GM12864 (cell line): ENCODE results near the gene CYP17A1.
"Not testable (repeated sequence)": the region's sequence is repeated elsewhere in the genome, so short reads cannot be mapped to it uniquely, and the experiment has no call there.

Source experiments
- DNase-seq: peaks from one replicate; pipeline ENCODE4 v3.0.0-alpha.2; 2011; ENCODE audit warnings: low read depth
- H3K4me3 ChIP-seq: 2 replicates; pipeline ENCODE4 v1.5.1; 2011; ENCODE audit warnings: mild to moderate bottlenecking, low read depth, low read length, control low read depth
- TF ChIP-seq, protein P1 (sequence below): IDR thresholded peaks from 2 replicates; pipeline ENCODE4 v1.5.1; 2011; ENCODE audit warnings: low read depth, mild to moderate bottlenecking, moderate library complexity, low read length, control low read depth, inconsistent platforms; ENCODE audit errors: missing control alignments

CYP17A1 gene

DNA sequence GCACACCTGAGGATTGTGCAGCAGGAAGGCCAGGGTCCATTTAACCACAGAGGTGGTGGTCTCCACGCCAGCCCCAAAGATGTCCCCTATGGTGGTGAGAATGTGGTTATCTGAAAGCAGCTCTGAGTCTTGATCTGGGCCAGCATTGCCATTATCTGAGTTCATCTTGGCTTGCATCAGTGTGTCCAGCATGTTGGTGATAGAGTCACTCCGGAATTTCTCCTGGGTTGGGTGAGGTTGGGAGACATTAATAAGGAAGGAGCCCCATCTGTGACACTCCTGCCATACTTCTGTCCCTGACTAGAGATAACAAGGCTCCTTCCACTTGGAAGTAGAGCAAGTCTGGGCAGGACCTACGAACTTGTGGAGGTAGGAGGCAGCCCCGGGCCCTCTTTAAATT, 4.2 kb downstream of the CYP17A1 start:
- no peak overlapping the region for H3K4me3 ChIP-seq
- no peak for DNase-seq
- TF ChIP-seq, protein P1, sequence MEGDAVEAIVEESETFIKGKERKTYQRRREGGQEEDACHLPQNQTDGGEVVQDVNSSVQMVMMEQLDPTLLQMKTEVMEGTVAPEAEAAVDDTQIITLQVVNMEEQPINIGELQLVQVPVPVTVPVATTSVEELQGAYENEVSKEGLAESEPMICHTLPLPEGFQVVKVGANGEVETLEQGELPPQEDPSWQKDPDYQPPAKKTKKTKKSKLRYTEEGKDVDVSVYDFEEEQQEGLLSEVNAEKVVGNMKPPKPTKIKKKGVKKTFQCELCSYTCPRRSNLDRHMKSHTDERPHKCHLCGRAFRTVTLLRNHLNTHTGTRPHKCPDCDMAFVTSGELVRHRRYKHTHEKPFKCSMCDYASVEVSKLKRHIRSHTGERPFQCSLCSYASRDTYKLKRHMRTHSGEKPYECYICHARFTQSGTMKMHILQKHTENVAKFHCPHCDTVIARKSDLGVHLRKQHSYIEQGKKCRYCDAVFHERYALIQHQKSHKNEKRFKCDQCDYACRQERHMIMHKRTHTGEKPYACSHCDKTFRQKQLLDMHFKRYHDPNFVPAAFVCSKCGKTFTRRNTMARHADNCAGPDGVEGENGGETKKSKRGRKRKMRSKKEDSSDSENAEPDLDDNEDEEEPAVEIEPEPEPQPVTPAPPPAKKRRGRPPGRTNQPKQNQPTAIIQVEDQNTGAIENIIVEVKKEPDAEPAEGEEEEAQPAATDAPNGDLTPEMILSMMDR: no peak

DNA sequence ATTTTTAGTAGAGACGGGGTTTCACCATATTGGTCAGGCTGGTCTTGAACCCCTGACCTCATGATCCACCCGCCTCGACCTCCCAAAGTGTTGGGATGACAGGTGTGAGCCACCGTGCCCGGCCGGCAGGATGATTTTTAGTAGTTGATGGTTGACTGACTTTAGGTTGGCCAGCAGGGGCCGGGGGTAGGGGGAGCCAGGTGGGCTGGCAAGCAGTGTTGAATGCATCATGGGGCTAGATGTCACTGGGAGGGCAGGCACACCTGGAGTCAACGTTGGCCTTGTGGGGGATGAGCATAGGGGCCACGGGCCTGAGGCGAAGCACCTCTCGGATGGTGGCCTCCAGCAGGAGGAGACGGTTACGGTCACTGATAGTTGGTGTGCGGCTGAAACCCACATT, 5.0 kb downstream of the CYP17A1 start:
- no peak overlapping the region for H3K4me3 ChIP-seq
- TF ChIP-seq, protein P1: no peak
- no peak for DNase-seq

DNA sequence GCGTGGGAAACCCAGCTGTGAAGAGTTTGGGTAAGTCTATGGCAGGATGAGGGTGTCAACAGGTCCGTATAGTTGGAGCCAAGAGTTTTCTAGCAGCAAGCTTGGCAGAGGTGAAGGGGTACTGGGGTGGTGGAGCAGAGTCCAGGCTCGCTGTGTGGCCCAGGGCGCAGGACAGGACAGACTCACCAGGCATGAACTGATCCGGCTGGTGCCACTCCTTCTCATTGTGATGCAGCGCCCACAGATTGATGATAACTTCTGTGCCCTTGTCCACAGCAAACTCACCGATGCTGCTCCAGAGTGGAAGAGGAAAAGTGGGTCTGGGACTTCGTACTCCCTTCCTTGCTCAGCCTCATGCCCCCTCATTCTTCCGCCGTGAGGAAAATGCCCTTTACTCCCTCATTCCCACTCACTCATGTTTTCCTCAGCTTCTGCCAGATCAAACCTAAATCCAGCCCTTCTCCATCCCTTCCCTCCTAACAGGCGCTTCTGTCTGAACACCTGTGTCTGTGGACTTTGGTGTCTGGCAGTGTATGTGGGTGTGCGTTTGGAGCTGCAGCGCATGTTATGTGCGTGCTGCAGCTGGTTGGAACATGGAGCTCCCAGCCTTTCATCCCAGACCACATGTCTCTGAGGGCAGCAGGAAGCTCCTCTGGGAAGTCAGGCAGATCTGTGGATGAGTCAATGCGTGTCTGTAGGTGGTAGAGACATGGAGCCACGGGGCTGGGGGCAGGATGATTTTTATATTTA, 5.7 kb downstream of the CYP17A1 start:
- no peak for DNase-seq
- TF ChIP-seq, protein P1: no peak
- H3K4me3 ChIP-seq: no peak overlapping the region

DNA sequence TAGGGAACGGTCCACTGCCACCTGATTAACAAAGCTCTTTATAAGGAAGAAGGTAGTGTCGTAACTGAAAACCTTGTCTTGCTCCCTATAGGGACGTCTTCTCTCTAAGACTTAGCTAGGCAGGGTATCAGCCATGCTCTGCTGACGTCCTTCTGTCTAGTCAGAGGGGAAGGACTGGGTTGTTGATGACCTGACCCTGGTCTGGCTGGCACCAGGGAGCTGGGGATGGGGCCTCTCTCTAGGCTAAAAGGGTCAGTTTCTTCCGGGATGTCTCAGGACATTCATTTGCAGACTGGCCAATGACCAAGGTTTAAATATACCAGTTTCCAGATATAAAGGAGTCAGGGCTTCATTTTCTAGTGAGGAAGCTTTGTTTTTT, 9.6 kb downstream of the CYP17A1 start:
- DNase-seq: no peak
- TF ChIP-seq, protein P1: no peak
- H3K4me3 ChIP-seq: no peak overlapping the region

DNA sequence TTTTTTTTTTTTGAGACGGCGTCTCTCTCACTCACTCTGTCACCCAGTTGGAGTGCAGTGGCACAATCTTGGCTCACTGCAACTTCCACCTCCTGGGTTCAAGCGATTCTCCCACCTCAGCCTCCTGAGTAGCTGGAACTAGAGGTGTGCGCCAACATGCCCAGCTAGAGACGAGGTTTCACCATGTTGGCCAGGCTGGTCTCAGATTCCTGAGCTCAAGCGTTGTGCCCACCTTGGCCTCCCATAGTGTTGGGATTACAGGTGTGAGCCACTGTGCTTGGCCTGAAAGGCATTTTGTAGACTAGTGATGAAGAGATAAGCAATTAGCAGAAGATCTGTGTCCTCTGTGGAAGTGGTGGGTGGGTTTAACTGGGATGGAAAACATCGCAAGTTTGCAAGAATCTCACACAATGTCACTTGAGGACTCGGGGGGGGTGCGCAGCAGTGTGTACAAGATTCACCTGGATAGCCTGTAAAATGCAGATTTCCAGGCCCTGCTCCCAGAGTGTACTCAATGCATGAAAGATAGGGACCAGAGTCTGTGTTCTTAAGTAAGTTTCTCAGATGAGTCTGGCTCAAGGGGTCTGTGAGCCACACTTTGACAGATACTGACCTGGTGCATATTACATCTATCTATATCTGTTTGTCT, 10.9 kb downstream of the CYP17A1 start:
- TF ChIP-seq, protein P1: no peak
- H3K4me3 ChIP-seq: no peak overlapping the region
- no peak for DNase-seq

DNA sequence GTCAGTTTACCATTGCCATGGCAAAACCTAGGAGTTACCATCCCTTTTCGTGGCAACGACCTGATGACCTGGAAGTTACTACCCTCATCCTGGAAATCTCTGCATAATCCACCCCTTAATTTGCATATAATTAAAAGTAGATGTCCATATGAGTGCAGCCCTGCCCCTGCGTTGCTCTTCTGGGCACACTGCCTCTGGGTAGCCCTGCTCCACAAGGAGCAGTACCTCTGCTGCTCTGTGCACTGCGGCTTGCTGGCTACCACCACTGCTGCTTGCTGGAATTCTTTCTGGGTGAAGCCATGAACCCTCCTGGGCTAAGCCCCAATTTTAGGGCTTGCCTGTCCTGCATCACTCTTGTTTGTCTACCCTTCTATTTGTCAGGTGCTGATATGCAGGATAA, 12.5 kb downstream of the CYP17A1 start:
- no peak for DNase-seq
- H3K4me3 ChIP-seq: no peak overlapping the region
- TF ChIP-seq, protein P1: no peak

DNA sequence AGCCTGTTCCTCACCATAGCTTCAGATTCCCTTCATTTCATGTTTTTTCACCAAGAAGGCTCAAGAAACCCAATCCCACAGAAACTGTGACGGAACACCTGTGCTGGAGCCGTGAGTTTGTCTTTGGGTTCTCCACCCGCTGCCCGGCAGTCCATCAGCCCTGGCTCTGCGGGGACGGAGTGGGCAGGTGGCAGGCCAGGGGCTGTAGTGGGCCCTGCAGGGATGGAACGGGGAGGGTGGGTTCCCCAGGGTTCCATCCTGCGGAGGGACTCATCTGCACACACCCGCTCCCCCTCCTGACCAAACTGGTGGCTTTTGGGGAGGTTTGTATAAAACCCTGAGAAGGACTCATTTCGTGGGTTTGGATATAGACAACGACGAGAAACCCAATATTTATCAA, 15.0 kb downstream of the CYP17A1 start:
- TF ChIP-seq, protein P1: no peak
- no peak for DNase-seq
- no peak overlapping the region for H3K4me3 ChIP-seq

DNA sequence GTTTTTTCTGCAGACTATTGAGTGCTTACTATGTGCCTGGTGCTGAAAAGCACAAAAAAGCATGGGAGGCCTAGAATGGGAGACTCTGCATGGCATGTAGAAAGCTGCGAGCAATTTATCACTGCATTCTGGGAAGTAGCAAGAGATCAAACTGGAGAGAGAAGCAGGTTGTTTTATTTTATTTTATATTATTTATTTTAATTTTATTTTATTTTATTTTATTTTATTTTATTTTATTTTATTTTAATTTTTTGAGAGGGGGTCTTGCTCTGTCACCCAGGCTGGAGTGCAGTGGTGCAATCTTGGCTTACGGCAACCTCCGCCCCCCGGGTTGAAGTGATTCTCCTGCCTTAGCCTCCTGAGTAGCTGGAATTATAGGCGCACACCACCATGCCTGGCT, 17.2 kb downstream of the CYP17A1 start:
- DNase-seq, H3K4me3 ChIP-seq: not testable (repeated sequence)
